ENCODE data around the gene LPO. TPM values are rescaled to one million over a fixed set of nuclear protein-coding genes. Genes with fewer than 3 reads are reported as not detected.

Gene LPO
- total and polyA plus RNA-seq, 9 of the 15 experiments (the other 6 are each of a cell fraction or from before 2014, with no cell fraction given): 0.07 to 0.11 TPM; not detected in 7

DNA sequence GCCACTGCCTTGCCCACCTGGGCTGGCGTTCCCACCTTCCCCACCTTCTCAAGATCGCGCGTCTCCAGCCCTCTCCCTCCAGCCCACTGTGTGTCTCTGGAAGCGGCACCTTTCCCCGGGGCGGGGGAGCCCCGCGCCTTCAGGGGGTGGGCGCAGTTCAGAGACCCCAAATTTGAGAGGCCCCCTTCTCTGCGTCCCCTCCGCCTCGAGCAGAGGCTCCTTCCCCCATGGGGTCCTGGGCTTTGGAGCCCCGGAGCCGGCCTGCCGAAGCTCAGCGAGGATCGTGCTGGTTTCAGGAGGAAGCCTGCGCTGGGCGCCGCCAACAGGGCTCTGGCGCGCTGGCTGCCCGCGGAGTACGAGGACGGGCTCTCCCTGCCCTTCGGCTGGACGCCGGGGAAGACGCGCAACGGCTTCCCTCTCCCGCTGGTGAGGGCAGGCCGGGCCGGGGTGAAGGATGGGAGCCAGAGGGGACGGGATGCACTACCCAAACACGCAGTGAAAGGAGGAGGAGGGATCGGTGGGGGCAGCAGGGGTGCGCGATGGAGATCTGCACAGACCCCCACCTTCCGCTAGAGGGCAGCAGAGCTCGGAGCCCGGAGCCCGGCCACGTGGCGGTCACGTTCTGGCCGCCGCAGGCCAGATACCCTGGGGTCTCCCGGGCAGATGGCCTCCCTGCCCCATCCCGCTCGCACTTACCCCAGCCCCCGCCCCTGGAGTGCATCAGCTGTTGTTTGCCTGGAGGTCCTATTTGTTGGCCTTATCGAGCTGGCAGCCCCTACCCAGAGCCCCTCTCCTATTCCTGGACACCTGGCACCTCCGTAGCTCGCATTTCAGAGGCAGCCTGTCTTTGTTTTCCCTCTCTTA lies 11.1 kb downstream of the LPO start (continued):
- TF ChIP-seq, protein P1, sequence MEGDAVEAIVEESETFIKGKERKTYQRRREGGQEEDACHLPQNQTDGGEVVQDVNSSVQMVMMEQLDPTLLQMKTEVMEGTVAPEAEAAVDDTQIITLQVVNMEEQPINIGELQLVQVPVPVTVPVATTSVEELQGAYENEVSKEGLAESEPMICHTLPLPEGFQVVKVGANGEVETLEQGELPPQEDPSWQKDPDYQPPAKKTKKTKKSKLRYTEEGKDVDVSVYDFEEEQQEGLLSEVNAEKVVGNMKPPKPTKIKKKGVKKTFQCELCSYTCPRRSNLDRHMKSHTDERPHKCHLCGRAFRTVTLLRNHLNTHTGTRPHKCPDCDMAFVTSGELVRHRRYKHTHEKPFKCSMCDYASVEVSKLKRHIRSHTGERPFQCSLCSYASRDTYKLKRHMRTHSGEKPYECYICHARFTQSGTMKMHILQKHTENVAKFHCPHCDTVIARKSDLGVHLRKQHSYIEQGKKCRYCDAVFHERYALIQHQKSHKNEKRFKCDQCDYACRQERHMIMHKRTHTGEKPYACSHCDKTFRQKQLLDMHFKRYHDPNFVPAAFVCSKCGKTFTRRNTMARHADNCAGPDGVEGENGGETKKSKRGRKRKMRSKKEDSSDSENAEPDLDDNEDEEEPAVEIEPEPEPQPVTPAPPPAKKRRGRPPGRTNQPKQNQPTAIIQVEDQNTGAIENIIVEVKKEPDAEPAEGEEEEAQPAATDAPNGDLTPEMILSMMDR (IDR thresholded peaks at IDR 0.05 in 2 of 3, conservative IDR thresholded peaks at IDR 0.05 in 1 of 3; ENCODE audit: insufficient read depth in 2 of 3, low read depth in 1 of 3, low read length in 3 of 3): peak; percentile 79 to 88 (median 82)
- no peak for TF ChIP-seq MYNN (IDR thresholded peaks at IDR 0.05)
- no peak for TF ChIP-seq MYNN (CRISPR knock-in tag; IDR thresholded peaks at IDR 0.05)
- TF ChIP-seq, protein P2, sequence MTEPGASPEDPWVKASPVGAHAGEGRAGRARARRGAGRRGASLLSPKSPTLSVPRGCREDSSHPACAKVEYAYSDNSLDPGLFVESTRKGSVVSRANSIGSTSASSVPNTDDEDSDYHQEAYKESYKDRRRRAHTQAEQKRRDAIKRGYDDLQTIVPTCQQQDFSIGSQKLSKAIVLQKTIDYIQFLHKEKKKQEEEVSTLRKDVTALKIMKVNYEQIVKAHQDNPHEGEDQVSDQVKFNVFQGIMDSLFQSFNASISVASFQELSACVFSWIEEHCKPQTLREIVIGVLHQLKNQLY (CRISPR knock-in tag; conservative IDR thresholded peaks at IDR 0.05): peak in 1 of 2 experiments; percentile 89; a peak in 1 of 4 replicates
- TF ChIP-seq, protein P3, sequence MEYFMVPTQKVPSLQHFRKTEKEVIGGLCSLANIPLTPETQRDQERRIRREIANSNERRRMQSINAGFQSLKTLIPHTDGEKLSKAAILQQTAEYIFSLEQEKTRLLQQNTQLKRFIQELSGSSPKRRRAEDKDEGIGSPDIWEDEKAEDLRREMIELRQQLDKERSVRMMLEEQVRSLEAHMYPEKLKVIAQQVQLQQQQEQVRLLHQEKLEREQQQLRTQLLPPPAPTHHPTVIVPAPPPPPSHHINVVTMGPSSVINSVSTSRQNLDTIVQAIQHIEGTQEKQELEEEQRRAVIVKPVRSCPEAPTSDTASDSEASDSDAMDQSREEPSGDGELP (CRISPR knock-in tag; IDR thresholded peaks at IDR 0.05; ENCODE audit: borderline replicate concordance): peak; percentile 85
- TF ChIP-seq, protein P4, sequence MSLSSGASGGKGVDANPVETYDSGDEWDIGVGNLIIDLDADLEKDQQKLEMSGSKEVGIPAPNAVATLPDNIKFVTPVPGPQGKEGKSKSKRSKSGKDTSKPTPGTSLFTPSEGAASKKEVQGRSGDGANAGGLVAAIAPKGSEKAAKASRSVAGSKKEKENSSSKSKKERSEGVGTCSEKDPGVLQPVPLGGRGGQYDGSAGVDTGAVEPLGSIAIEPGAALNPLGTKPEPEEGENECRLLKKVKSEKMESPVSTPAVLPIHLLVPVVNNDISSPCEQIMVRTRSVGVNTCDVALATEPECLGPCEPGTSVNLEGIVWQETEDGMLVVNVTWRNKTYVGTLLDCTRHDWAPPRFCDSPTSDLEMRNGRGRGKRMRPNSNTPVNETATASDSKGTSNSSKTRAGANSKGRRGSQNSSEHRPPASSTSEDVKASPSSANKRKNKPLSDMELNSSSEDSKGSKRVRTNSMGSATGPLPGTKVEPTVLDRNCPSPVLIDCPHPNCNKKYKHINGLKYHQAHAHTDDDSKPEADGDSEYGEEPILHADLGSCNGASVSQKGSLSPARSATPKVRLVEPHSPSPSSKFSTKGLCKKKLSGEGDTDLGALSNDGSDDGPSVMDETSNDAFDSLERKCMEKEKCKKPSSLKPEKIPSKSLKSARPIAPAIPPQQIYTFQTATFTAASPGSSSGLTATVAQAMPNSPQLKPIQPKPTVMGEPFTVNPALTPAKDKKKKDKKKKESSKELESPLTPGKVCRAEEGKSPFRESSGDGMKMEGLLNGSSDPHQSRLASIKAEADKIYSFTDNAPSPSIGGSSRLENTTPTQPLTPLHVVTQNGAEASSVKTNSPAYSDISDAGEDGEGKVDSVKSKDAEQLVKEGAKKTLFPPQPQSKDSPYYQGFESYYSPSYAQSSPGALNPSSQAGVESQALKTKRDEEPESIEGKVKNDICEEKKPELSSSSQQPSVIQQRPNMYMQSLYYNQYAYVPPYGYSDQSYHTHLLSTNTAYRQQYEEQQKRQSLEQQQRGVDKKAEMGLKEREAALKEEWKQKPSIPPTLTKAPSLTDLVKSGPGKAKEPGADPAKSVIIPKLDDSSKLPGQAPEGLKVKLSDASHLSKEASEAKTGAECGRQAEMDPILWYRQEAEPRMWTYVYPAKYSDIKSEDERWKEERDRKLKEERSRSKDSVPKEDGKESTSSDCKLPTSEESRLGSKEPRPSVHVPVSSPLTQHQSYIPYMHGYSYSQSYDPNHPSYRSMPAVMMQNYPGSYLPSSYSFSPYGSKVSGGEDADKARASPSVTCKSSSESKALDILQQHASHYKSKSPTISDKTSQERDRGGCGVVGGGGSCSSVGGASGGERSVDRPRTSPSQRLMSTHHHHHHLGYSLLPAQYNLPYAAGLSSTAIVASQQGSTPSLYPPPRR (CRISPR knock-in tag; IDR thresholded peaks at IDR 0.05; ENCODE audit: borderline replicate concordance): 0 out of 2 replicates have a peak, but pooled peaks have one; percentile 57
- TF ChIP-seq, protein P5, sequence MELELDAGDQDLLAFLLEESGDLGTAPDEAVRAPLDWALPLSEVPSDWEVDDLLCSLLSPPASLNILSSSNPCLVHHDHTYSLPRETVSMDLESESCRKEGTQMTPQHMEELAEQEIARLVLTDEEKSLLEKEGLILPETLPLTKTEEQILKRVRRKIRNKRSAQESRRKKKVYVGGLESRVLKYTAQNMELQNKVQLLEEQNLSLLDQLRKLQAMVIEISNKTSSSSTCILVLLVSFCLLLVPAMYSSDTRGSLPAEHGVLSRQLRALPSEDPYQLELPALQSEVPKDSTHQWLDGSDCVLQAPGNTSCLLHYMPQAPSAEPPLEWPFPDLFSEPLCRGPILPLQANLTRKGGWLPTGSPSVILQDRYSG (tag; conservative IDR thresholded peaks at IDR 0.05; ENCODE audit: low read depth): peak; percentile 66; the same call in 1 of the 2 replicates
- TF ChIP-seq ZNF707 (CRISPR knock-in tag; conservative IDR thresholded peaks at IDR 0.05): no peak
- no peak for TF ChIP-seq PML (IDR thresholded peaks at IDR 0.05; ENCODE audit: low read length)
- peak; percentile 93 for TF ChIP-seq ZNF232 (CRISPR knock-in tag; IDR thresholded peaks at IDR 0.05)
- TF ChIP-seq ZNF445 (CRISPR knock-in tag; IDR thresholded peaks at IDR 0.05; ENCODE audit: low read depth): no peak
- 0 out of 2 replicates have a peak, but pooled peaks have one; percentile 62 for TF ChIP-seq XRCC5 (IDR thresholded peaks at IDR 0.05; ENCODE audit: low read depth, low read length)
- 0 out of 2 replicates have a peak, but pooled peaks have one; percentile 25 for TF ChIP-seq HNRNPL (IDR thresholded peaks at IDR 0.05; ENCODE audit: low read depth, low read length)
- TF ChIP-seq SAFB (IDR thresholded peaks at IDR 0.05; ENCODE audit: borderline replicate concordance, low read depth, low read length): no peak
- no peak for TF ChIP-seq CBX5 (IDR thresholded peaks at IDR 0.05; ENCODE audit: borderline replicate concordance, low read depth)

Data from K562 (cell line).